Measurements from ENCODE around the gene PLEKHD1.

PLEKHD1 gene

DNA sequence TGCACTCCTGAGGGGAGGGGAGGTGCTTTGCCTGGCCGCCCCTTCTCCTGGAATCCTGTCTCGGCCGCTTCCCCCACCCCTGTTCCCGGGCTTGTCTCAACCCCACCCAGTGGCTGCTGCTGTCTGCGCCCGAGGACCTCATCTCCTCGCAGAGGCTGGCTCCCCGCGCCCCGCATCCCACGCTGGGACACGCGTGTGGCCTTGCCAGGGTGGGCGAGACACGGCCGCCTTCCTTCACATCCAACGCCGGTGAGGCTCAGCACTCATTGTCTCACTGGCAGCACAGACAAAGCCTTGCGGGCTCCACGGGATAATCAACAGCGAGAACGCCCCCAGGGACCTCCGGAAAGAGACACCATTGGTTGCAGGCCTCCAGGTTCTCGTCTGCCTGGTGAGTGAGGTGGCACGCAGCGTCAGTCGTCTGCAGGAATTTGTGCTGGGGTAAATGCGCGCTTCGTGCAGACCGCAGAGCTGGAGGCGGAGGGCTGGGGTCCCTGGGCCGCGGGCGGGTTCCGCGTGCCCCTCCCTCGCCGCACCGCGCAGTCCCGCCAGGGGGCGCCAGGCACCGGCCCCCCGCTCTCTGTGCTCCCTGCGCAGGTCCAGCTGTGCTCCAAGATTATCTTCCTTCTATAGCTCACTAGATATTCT lies 63.3 kb downstream of the PLEKHD1 start:
- ATAC-seq (replicated peaks; ENCODE audit: extremely low read depth, poor library complexity, severe bottlenecking), result no peak
- peaks cover 65% of the 10 kb centered on the region for H3K27me3 Mint-ChIP-seq
- H3K27ac Mint-ChIP-seq (ENCODE audit: low read depth), result no peak overlapping the region
- no peak for DNase-seq (ENCODE audit: low spot score in 2 of 2)
- no peaks in the 10 kb centered on the region for H3K4me1 Mint-ChIP-seq
- no peaks in the 10 kb centered on the region for H3K9me3 Mint-ChIP-seq
- no peak overlapping the region for H3K4me3 Mint-ChIP-seq
- no peaks in the 10 kb centered on the region for H3K36me3 Mint-ChIP-seq (ENCODE audit: insufficient read depth)

- ATAC-seq (replicated peaks; ENCODE audit: extremely low read depth, poor library complexity, severe bottlenecking) (no peak), DNase-seq (ENCODE audit: low spot score in 2 of 2) (no peak)
- Mint-ChIP-seq H3K4me1 (no peaks in the 10 kb centered on the region), H3K9me3 (no peaks in the 10 kb centered on the region), H3K36me3 (ENCODE audit: insufficient read depth) (no peaks in the 10 kb centered on the region), H3K27ac (ENCODE audit: low read depth) (no peak overlapping the region), H3K4me3 (no peak overlapping the region), H3K27me3 (peaks cover 65% of the 10 kb centered on the region)
Measured at GRCh38 chr14:69548566-69548965, 64.0 kb downstream of the PLEKHD1 start.

- DNase-seq (ENCODE audit: low spot score in 2 of 2) (no peak), ATAC-seq (replicated peaks; ENCODE audit: extremely low read depth, poor library complexity, severe bottlenecking) (no peak)
- Mint-ChIP-seq H3K9me3 (no peaks in the 10 kb centered on the region), H3K27ac (ENCODE audit: low read depth) (no peak overlapping the region), H3K4me3 (no peak overlapping the region), H3K4me1 (no peaks in the 10 kb centered on the region), H3K27me3 (peaks cover 51% of the 10 kb centered on the region), H3K36me3 (ENCODE audit: insufficient read depth) (no peaks in the 10 kb centered on the region)
Measured at GRCh38 chr14:69551511-69551910, 67.0 kb downstream of the PLEKHD1 start.

DNA sequence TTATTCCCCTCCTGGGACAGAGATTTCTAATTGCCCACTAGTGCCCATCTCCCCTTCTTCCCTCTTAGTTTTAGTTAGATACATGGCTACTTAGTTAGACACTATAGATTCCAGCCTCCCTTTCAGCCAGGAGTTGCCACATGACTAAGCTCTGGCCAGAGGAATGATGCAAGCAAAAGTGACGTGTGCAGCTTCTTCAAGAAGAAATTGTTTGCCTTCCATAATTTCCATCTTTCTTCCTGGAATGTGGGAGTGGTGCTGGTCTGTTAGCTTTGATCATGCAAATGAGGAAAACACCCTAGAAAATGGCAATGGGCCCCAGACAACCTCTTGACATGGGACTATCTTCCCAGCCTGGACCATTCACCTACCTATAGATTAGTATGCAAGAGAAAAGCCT lies 68.7 kb downstream of the PLEKHD1 start:
- DNase-seq (ENCODE audit: low spot score in 2 of 2), result no peak
- H3K9me3 Mint-ChIP-seq, result no peaks in the 10 kb centered on the region
- H3K4me3 Mint-ChIP-seq, result no peak overlapping the region
- peaks cover 46% of the 10 kb centered on the region for H3K27me3 Mint-ChIP-seq
- no peak overlapping the region for H3K27ac Mint-ChIP-seq (ENCODE audit: low read depth)
- ATAC-seq (replicated peaks; ENCODE audit: extremely low read depth, poor library complexity, severe bottlenecking), result no peak
- H3K36me3 Mint-ChIP-seq (ENCODE audit: insufficient read depth), result no peaks in the 10 kb centered on the region
- no peaks in the 10 kb centered on the region for H3K4me1 Mint-ChIP-seq

DNA sequence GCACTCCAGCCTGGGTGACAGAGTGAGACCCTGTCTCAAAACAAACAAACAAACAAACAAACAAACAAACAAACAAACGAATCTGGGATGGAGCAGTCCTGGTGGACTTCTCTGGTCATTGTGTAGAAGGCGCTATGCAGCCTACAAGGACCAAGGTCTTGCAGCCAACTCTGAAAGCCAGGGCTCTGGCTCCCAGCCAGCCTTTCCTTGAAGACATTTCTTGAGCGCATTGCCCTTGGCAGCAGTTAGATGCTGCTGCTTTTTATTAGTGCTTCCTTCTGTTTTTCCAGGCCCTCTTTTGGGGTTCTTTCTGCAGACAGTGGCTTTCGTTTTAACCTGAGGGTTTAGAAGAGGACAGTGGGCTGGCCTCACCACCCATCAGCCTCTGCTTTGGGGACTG lies 70.0 kb downstream of the PLEKHD1 start:
- no peak overlapping the region for H3K27ac Mint-ChIP-seq (ENCODE audit: low read depth)
- peaks cover 57% of the 10 kb centered on the region for H3K27me3 Mint-ChIP-seq
- H3K36me3 Mint-ChIP-seq (ENCODE audit: insufficient read depth), result no peaks in the 10 kb centered on the region
- DNase-seq (ENCODE audit: low spot score in 2 of 2), result no peak
- no peaks in the 10 kb centered on the region for H3K9me3 Mint-ChIP-seq
- H3K4me3 Mint-ChIP-seq, result no peak overlapping the region
- no peak for ATAC-seq (replicated peaks; ENCODE audit: extremely low read depth, poor library complexity, severe bottlenecking)
- no peaks in the 10 kb centered on the region for H3K4me1 Mint-ChIP-seq

- H3K4me1 Mint-ChIP-seq, result no peaks in the 10 kb centered on the region
- H3K9me3 Mint-ChIP-seq, result no peaks in the 10 kb centered on the region
Measured at GRCh38 chr14:69558774-69559173, 74.2 kb downstream of the PLEKHD1 start.

DNA sequence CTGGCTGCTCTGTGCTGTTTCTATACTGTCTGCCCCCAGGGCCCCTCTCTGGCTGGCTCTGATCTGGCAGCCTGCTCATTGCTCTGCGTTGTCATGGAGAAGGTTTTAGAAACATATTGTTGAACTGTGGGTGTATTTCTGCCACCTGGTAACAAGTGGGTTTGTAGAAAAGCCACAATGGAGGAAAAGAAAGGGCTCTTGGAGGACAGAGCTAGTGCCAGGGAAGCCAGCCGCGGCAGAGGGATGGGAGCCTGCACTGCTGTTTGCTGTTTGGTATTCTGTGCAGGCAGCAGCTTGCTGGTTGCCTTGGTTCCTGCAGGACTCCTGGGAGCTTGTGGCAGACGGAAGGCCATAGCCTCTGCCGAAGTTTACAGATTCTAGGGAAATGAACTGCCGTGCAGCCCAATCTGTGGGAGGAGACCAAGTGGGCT lies 75.1 kb downstream of the PLEKHD1 start:
- no peaks in the 10 kb centered on the region for H3K4me1 Mint-ChIP-seq
- no peaks in the 10 kb centered on the region for H3K9me3 Mint-ChIP-seq
- no peak for ATAC-seq (replicated peaks; ENCODE audit: extremely low read depth, poor library complexity, severe bottlenecking)
- DNase-seq (ENCODE audit: low spot score in 2 of 2), result no peak
- no peaks in the 10 kb centered on the region for H3K36me3 Mint-ChIP-seq (ENCODE audit: insufficient read depth)
- H3K27ac Mint-ChIP-seq (ENCODE audit: low read depth), result no peak overlapping the region
- H3K27me3 Mint-ChIP-seq, result peaks cover 64% of the 10 kb centered on the region
- H3K4me3 Mint-ChIP-seq, result no peak overlapping the region

More at GRCh38 chr14:69558774-69559173, 74.2 kb downstream of the PLEKHD1 start:
- Mint-ChIP-seq H3K27ac (ENCODE audit: low read depth) (no peak overlapping the region), H3K36me3 (ENCODE audit: insufficient read depth) (no peaks in the 10 kb centered on the region), H3K27me3 (peaks cover 64% of the 10 kb centered on the region), H3K4me3 (no peak overlapping the region)
- no peak for DNase-seq (ENCODE audit: low spot score in 2 of 2)
- no peak for ATAC-seq (replicated peaks; ENCODE audit: extremely low read depth, poor library complexity, severe bottlenecking)

DNA sequence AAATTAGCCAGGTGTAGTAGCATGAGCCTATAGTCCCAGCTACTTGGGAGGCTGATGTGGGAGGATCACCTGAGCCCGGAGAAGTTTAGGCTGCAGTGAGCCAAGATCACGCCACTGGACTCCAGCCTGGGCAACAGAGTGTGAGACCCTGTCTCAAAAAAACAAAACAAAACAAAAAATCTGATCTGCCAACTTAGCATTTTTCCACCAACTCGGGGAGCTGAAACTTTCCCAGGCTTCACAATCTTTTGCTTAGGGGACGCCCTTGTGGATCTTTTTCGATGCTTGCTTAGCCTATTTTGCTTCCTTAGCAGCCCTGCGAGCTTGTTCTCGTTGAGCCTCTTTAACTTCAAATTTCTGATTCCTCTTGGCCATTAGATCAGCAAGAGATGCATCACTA lies 76.3 kb downstream of the PLEKHD1 start:
- Mint-ChIP-seq H3K4me1 (no peaks in the 10 kb centered on the region), H3K27ac (ENCODE audit: low read depth) (no peak overlapping the region), H3K9me3 (no peaks in the 10 kb centered on the region)

GRCh38 chr14:69561893-69562292 lies 77.4 kb downstream of the PLEKHD1 start:
- no peaks in the 10 kb centered on the region for H3K9me3 Mint-ChIP-seq
- H3K4me1 Mint-ChIP-seq, result no peaks in the 10 kb centered on the region
- H3K27ac Mint-ChIP-seq (ENCODE audit: low read depth), result no peak overlapping the region
- H3K36me3 Mint-ChIP-seq (ENCODE audit: insufficient read depth), result no peaks in the 10 kb centered on the region
- H3K27me3 Mint-ChIP-seq, result peaks cover 87% of the 10 kb centered on the region
- no peak for DNase-seq (ENCODE audit: low spot score in 2 of 2)
- no peak for ATAC-seq (replicated peaks; ENCODE audit: extremely low read depth, poor library complexity, severe bottlenecking)
- H3K4me3 Mint-ChIP-seq, result no peak overlapping the region

More for the DNA sequence above, 76.3 kb downstream of the PLEKHD1 start:
- DNase-seq (ENCODE audit: low spot score in 2 of 2), result no peak
- ATAC-seq (replicated peaks; ENCODE audit: extremely low read depth, poor library complexity, severe bottlenecking), result no peak
- H3K27me3 Mint-ChIP-seq, result peaks cover 76% of the 10 kb centered on the region
- no peak overlapping the region for H3K4me3 Mint-ChIP-seq
- H3K36me3 Mint-ChIP-seq (ENCODE audit: insufficient read depth), result no peaks in the 10 kb centered on the region

DNA sequence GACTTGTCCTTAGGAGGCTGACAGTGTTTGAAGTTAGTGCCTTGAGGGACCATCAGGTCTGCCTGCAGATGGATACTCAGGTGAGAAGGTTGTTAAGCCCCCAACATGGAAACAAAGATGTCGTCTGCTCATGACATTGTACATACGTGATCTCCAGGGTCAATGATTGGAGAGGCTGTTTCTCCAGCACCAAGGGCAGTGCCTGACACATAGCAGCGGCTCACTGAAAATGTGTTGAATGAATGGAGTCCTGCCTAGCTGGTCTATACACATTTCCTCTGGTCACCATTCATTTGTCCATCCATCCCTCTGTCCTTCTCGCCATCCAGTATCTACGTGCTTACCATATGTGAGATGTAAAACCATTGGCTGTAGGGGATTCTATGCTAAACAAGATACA lies 83.0 kb downstream of the PLEKHD1 start:
- Mint-ChIP-seq H3K27me3 (peaks cover 79% of the 10 kb centered on the region), H3K4me3 (no peak overlapping the region), H3K27ac (ENCODE audit: low read depth) (no peak overlapping the region), H3K9me3 (no peaks in the 10 kb centered on the region), H3K36me3 (ENCODE audit: insufficient read depth) (no peaks in the 10 kb centered on the region), H3K4me1 (no peaks in the 10 kb centered on the region)
- no peak for DNase-seq (ENCODE audit: low spot score in 2 of 2)
- no peak for ATAC-seq (replicated peaks; ENCODE audit: extremely low read depth, poor library complexity, severe bottlenecking)

DNA sequence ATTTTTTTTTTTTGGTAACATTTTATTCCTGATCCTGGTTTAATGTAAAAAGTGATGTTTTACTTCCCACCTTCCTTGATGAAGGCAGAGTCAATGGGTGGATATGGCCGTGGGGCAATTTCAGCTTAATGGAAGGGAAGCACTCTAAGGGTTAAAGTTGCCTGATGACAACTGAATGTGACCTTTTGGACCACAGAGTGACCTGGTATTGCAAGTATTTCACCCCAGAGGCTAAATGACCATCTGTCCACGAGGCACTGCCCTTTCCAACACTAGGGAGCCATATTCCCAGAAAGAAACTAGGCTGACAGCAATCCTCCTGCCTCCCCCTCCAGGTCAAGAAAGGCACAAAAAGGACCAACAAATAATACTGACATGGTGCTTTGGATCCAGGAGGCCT lies 85.3 kb downstream of the PLEKHD1 start:
- Mint-ChIP-seq H3K27ac (ENCODE audit: low read depth) (no peak overlapping the region), H3K9me3 (no peaks in the 10 kb centered on the region), H3K36me3 (ENCODE audit: insufficient read depth) (no peaks in the 10 kb centered on the region), H3K27me3 (peaks cover 79% of the 10 kb centered on the region), H3K4me1 (peaks cover 11% of the 10 kb centered on the region), H3K4me3 (no peak overlapping the region)
- no peak for ATAC-seq (replicated peaks; ENCODE audit: extremely low read depth, poor library complexity, severe bottlenecking)
- no peak for DNase-seq (ENCODE audit: low spot score in 2 of 2)

GRCh38 chr14:69570836-69571330 lies 86.4 kb downstream of the PLEKHD1 start:
- DNase-seq (ENCODE audit: low spot score in 2 of 2) (no peak), ATAC-seq (replicated peaks; ENCODE audit: extremely low read depth, poor library complexity, severe bottlenecking) (no peak)
- Mint-ChIP-seq H3K4me1 (peaks cover 12% of the 10 kb centered on the region), H3K27me3 (peaks cover 79% of the 10 kb centered on the region), H3K27ac (ENCODE audit: low read depth) (no peak overlapping the region), H3K36me3 (ENCODE audit: insufficient read depth) (no peaks in the 10 kb centered on the region), H3K4me3 (no peak overlapping the region), H3K9me3 (no peaks in the 10 kb centered on the region)

- no peak overlapping the region for H3K4me3 Mint-ChIP-seq
- ATAC-seq (replicated peaks; ENCODE audit: extremely low read depth, poor library complexity, severe bottlenecking) (no peak), DNase-seq (ENCODE audit: low spot score in 2 of 2) (no peak)
- H3K27ac Mint-ChIP-seq (ENCODE audit: low read depth), result no peak overlapping the region
- no peaks in the 10 kb centered on the region for H3K9me3 Mint-ChIP-seq
- H3K36me3 Mint-ChIP-seq (ENCODE audit: insufficient read depth), result no peaks in the 10 kb centered on the region
- peaks cover 12% of the 10 kb centered on the region for H3K4me1 Mint-ChIP-seq
- peaks cover 79% of the 10 kb centered on the region for H3K27me3 Mint-ChIP-seq
Measured at GRCh38 chr14:69571449-69572029, 87.0 kb downstream of the PLEKHD1 start.
